HTERT RPE-1 (cell line): ENCODE data around the gene NR1I2.

Experiments
- in situ Hi-C: fragments of 300-500 bp; cut with MboI; formaldehyde crosslinking; loops from 4 replicates; pipeline ENCODE4 v1.14.3; 2020; ENCODE audit warnings: low sequenced_read_pairs

NR1I2 gene

DNA sequence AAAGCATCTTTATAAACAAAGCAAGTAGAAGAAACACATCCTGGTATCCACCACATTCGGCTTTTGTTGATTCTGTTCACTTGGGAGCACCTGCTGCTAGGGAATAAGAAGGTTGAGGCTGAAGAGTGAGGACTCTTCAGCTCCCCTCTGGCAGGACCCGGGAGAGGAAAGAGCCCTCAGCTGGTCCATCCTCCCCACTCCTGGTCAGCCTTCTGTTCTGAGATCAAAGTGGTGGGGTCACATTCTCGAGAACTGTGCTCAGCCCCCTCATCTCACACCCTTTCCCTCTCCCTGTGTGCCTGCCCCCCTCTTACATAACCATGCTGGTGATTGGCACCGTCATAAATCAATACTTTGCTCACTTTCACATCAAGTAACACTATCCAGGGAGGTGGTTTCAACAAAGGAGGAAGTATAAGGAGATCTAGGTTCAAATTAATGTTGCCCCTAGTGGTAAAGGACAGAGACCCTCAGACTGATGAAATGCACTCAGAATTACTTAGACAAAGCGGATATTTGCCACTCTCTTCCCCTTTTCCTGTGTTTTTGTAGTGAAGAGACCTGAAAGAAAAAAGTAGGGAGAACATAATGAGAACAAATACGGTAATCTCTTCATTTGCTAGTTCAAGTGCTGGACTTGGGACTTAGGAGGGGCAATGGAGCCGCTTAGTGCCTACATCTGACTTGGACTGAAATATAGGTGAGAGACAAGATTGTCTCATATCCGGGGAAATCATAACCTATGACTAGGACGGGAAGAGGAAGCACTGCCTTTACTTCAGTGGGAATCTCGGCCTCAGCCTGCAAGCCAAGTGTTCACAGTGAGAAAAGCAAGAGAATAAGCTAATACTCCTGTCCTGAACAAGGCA is at the start of gene NR1I2:
TSS of gene NR1I2 (plus strand) at position 772 of the 869 bp plus-strand sequence.
- in situ Hi-C loops: no loop called here

DNA sequence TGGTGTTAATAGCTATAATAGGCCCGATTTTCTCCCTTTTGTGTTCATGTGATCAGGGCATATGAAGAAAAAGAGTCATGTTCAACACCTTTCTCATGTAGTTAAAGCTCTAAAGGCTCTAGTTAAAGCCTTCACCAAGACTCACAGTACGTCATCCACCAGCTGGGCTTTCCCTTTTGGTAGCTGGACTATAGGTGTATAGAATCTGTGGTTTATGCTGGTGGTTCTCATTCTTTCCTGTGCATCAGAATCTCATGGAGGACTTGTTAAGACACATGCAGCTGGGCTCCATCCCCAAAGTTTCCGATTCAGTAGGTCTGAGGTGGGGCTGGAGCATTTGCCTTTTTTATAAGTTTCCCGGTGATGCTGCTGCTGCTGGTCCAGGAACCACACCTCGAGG is 48.1 kb upstream of the NR1I2 start:
- in situ Hi-C loops: no loop called here

DNA sequence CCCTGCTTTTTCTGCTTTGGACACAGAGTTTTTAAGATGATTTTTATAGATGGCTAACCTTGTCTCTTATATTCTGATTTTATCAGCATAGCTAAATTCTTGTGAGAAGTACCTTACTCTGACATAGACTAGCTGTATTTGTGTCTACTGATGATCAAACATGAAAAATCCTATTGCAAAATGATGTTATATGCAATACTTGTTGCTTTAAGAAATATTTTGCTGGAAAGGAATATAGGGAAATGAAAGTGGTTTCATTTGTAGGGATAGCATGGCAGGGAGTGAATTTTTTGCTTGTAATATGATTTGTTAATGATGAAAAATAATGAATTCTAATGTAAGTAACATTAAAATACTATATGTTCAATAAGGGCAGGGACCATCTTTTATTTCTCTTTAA is 43.2 kb upstream of the NR1I2 start:
- in situ Hi-C loops: no loop called here

DNA sequence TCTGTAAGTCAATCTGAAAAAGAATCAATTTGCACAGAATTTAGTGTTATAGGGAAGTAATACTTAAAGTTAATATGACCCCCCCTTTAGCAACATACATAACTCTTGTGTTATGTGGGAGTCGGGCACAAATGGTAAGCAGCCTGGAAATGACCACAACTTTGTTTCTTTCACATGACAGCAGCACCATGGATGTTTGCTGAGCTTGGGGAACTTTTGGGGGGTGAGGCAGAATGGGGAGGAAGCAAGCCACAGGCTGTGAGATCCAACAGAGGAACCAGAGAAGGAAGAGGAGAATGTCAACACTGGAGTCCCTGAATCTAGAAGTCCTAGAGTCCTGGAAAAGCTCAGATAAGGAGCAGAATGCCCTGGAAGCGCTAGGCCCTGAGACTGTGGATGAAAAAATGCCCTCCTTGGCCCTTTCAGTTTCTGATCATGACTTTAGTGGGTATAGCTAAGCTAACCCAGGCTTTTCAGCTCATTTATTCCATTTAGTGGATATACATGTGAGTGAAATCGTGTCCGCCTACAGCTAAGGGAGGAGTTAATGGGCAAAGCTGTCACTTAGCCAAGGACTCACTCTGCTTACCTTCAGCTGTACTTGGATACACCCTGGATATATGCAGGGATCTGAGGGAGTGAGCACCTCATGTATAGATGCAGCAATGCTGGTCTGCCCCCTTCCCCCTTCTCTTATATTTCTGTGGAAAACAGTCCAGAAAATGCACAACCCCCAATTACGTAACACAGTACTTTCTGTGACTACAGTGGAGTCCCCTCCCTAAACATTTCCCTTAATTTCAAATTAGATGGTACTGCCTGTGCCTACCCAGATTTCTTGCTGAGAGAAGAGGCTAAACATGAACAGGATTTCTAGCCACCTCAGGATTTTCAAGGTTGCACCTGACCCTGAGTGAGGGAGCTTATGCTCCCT is 40.0 kb upstream of the NR1I2 start:
- in situ Hi-C loops: no loop called here

DNA sequence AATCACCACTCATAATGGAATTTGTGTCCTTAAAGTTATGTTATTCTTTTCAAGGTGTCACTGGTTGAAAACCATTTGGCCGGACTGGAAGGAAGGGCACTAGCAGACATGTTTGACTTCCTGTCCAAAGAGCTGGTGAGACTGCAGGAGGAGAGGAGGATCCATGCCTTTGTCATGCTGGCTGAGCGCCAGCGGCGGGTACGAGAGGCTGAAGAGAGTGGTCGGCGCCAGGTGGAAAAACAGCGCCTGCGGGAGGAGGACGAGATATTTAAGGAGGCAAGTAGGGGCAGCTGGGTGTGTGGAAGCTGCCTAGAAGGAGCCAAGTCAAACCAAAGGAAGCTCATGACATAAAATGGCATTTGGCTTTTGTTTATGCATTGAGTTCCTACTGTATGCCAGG is 38.0 kb upstream of the NR1I2 start:
- in situ Hi-C loops: no loop called here

DNA sequence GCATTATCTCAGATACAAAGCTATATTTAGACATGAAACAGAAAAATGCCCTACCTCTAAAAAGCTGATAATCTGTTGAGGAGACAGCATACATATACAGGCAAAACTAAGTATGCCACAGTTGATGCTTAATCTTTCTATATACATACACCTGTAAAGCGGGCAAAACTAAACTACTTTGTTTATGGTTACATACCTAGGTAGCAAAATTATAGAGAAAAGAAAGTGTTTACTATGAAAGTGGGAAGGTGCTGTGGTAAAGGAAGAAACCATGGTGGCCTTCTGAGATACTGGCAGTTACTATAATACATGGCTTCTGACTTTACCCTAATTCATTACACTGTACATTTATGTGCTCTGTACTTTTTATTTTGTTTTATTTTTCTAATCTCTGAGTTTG is 36.0 kb upstream of the NR1I2 start:
- in situ Hi-C loops: no loop called here

DNA sequence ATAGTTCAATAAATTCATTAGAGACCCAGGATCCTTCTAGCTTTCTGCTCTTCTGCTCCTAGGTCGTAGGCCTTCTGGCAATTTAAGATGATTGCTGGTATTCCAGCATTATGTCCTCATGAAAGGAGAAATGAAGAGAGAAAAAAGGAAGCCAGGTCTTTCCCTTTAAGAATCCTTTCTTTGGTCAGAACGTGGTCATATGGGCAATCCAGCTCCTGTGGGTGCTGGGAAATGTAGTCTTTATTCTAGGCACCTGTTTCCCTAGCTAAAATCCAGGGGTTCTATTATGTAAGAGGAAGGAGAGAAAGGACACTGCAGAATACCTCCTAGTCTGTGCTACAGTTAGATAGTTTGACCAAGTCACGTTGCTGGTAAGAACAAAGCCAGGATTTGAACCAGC is 35.5 kb upstream of the NR1I2 start:
- in situ Hi-C loops: no loop called here

DNA sequence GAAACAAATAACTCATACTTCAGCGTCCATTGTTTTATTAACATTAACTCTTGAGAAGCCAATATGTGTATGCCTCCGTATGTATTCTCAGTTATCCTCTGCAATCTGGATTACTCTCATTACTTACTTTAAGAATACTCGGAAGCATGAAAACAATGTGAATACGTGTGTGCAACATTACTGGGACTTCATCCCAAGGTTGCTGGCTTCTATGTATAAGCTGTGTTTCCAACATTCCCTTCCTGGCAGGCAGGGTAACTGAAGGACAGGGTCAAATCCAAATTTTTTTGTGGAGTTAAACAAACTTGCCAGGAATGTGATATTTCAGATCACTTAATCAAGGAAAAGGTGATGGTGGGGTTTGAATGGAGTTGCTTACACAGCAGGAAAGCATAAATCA is 34.5 kb upstream of the NR1I2 start:
- in situ Hi-C loops: no loop called here

DNA sequence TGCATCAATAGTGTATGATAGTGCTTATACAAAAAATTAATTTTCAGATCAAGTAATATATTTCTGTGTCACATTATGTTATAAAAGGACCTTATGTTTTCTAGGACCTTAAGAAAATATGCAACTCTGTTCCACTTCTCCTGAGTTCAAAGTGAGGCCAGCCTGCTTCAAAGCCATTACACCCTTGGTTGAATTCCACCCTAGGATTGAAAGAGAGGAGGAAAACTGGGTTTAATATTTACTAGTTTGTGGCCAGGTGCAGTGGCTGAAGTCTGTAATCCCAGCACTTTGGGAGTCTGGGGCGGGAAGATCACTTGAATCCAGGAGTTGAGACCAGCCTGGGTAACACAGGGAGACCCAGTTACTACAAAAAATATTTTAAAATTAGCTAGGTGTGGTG is 32.9 kb upstream of the NR1I2 start:
- in situ Hi-C loops: no loop called here

DNA sequence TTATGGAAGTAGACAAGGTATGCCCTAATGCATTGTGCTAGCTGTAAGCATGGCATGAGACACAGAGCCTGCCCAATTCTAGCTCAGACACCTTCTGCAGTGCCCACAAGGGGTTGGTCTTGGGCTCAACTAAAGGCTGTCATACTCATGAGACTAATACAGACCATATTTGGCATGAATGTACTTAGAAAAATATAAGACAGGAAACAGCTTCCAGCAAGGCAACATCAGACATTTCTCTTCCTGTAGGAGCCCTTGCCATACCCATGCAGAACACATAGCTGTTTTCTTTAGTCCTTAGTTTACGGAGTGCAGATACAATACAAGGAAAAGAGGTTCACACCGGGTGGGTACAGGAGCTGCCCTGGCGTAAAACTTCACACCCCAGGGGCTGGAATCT is 30.5 kb upstream of the NR1I2 start:
- in situ Hi-C loops: no loop called here

DNA sequence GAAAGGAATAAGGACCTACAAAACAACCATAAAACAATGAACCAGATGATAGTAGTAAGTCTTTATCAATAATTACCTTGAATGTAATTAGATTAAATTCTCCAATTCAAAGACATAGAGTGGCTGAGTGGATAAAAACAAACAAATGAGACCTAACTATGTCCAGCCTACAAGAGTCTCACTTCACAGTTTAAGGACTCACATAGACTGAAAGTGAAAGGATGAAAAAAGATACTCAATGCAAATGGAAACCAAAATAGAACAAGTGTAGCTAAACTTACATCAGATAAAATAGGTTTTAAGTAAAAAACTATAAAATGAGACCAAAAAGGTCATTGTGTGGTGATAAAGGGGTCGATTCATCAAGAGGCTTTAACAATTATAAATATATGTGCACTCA is 21.9 kb upstream of the NR1I2 start:
- in situ Hi-C loops: no loop called here

DNA sequence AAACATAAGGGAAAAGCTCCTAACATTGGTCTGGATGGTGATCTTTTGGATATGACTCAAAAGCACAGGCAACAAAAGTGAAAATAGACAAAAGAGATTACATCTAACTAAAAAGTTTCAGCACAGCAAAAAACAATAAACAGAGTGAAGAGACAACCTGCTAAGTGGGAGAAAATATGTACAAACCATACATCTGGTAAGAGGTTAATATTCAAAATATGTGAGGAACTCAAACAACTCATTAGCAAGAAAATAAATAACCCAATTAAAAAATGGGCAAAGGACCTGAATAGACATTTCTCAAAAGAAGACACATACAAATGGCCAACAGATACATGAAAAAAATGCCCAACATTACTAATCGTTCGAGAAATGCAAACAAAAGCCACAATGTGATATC is 19.0 kb upstream of the NR1I2 start:
- in situ Hi-C loops: no loop called here

DNA sequence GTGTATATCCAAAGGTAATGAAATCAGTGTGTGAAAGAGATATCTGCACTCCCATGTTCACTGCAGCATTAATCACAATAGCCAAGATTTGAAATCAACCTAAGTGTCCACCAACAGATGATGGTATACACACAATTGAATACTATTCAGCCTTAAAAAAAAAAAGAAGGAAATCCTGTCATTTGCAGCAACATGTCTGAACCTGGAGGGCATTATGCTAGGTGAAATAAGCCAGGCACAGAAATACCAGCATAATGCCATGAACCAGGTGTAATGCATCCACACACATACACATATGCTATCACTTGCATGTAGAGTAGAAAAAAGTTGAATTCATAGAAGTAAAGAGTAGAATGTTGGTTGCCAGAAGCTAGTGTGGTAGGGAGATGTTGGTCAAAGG is 18.4 kb upstream of the NR1I2 start:
- in situ Hi-C loops: no loop called here

DNA sequence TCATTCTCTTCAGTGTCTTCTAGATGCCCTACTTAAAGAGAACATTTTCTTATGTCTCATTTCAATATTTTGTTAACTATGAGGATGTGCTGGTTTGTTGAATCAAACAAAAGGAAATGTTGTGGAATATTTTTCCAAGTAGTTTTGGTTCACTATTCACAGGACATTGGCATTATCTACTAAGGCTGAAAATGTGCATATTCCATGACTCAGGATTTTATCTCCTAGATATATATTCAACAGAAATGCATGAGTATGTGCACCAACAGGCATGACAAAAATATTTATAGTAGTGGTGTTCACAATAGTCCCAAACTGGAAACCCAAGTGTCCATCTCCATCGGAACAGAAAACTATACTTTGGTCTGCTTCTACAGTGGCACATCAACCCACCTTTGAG is 16.7 kb upstream of the NR1I2 start:
- in situ Hi-C loops: no loop called here

DNA sequence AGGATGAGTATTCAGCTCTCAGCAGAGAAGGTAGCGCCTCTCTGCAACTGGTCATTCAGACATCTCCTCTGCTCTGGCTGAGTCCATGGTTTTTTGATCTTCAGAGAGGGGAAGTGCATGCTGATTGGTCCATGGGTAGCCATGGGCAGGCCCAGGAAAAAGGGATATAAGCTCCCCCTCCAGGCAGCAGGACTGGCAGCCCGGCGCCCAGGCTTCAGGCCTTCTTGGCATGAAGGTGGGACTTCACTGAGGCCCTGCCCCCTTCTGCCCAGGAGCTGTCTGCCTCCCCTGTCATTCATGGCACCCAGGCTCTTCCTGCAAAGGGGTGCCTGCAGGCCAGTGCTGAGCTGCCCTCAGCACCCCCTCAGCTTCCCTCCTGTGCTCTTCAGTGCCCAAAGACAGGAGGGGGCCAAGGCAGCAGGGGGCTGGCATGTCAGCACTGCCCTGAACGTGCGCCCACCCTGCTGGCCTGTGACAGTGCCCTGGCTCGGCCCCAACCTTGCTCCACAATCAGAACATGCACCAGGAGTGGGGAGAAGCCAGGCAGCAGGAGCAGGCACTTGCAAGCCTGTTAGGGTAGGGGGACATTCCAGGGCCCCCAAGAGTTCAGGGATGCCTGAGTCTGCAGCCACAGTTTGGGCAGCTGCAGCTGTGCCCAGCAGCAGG is 13.8 kb upstream of the NR1I2 start:
- in situ Hi-C loops: no loop called here

DNA sequence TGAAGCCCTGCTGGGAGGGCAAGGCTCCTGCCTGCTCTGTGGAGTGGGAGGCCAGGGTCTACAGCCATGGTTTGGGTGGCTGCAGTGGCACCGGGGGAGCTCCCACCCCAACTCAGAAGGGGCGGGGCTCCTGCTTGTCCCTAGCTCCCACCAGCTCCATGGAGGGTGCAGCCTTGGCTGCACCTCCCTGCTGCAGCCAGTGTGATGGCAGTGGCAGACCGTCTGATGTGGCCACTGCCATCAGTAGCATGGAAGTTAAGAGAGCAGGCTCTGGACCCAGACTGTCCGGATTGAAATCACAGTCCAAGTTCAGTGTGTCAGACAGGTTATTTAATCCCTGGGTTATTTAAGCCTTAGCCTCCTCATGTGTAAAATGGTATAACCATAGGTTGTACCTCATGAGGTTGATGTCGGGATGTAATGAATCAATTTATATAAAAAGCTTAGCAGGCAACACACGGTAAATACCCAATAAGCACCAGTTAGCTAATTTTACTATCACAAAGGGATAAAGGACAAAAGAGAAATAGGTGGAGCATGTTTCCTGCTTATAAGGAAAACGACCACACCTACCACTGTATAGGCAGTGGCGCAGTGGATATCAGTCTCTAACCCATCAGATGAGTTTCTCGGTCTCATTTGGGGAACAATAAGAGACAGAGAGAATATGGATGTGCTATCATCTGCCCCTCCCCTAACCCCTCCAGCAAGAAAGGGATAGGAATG is 13.1 kb upstream of the NR1I2 start:
- in situ Hi-C loops: no loop called here

DNA sequence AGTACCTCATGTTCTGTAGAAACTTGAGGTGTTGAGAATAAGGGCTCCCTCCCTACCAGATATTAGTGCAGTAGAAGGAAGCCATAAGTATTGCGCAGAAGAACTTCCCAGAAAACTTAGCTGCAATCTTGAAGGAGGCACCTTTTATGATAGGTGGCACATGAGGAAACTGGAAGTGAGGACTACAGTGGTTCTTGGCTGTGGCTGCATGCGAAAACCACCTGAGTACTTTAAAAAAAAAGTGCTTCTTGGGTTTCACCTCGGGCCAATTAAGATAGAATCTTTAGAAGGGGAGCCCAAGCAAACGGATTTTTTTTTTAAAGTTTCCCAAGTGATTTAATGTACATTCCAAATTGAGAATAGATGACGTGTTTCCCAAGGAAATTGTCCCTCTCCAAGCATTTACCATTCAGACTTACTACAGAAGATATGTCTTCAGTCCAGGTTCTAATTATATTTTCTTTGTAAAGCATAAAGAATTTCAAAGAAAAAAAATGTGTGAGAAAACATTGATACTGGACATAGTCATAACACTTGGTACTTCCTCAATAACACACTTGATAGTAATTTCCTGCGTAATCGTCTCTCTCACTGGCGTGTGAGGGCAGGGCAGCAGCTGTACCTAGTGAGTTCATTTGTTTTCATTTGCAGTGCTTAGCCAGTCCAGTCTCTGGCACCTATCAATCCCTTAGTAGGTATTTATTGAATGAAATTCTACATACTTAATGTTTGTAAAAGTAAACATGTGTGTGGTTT is 12.3 kb upstream of the NR1I2 start:
- in situ Hi-C loops: no loop called here

DNA sequence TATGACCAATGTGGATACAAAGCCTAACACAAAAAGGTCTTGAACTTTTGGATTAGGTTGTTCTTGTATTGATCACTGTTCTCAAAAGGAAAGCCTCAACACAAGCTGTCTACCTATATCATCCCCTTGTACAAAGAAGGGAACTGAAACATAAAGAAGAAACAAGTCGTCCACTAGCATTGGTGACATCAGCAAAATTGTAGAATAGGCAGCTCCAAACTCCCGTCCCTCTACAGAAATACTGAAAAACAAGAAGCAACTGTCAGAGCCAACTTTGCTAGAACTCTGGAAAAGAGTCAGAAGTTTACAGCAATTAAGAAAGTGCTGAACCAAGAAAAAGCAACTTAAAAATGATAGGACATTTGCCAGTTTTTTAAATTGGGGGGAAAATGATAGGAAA is 7.5 kb upstream of the NR1I2 start:
- in situ Hi-C loops: no loop called here

DNA sequence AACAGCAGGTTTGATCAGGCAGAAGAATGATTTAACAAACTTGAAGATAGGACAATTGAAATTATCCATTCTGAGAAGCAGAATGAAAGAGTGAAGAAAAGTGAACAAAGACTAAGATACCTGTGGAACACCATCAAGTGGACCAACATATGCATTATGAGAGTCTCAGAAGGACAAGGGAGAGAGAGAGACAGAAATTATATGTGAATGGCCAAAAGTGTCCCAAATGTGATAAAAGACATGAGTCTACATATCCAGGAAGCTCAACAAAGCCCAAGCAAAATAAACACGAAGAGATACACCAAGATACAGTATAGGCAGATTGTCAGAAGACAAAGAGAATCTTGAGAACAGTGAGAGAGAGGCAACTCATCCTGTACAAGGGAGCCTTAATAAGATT is 5.6 kb upstream of the NR1I2 start:
- in situ Hi-C loops: no loop called here

DNA sequence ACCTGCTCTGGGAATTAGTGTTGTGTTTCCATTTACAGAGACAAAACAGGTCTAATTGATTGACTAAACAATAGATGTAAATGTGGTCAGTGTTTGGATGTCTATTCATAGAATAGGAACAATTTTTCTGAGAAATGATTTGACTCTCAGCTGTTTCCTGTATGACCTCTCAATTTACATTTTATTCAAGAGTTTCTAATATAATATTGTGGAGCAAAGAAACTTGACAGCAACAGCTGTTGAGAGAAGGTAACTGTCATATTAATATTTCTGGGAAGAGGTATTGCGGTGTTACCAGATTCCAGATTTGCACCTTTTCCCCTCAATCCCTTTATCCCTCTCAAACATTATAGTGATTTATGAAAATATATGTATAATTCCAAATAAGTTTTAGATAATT is 3.7 kb upstream of the NR1I2 start:
- in situ Hi-C loops: no loop called here
